ENCODE results near the gene ABCA7. TPM values are rescaled to one million over a fixed set of nuclear protein-coding genes. Genes with fewer than 3 reads are reported as not detected.

Gene ABCA7
- total RNA-seq, 2 donors from 2014 or later = 17.8 to 105 TPM

DNA sequence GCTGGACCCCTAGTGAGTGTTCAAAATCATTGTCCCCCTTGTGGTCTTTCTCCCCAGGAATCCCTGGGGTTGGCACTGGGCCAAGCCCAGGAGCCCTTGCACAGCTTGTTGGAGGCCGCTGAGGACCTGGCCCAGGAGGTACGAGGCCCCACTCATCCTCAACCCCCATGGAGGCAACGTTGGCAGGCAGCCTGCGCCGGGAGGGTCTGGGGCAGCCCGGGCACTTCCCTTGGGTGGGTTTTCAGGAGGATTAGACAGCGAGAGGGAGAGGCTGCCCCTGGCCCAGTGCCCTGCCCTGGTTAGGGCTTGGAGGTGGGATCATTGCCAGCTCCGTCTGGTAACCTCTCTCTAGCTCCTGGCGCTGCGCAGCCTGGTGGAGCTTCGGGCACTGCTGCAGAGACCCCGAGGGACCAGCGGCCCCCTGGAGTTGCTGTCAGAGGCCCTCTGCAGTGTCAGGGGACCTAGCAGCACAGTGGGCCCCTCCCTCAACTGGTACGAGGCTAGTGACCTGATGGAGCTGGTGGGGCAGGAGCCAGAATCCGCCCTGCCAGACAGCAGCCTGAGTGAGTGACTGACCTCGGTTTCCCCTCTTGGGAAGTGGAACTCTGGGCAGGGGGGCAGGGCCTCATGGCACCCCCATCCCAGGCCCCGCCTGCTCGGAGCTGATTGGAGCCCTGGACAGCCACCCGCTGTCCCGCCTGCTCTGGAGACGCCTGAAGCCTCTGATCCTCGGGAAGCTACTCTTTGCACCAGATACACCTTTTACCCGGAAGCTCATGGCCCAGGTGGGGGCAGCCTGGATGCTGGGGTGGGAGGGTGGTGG, 3.0 kb downstream of the ABCA7 start:
- Mint-ChIP-seq H3K9me3 (no peaks in the 10 kb centered on the region), H3K27ac (no peak overlapping the region), H3K36me3 (peaks cover 2 to 11% of the 10 kb centered on the region in 2 donors)
- DNase-seq (ENCODE audit: low spot score in 2 of 2) (no peak), ATAC-seq (no peak)

DNA sequence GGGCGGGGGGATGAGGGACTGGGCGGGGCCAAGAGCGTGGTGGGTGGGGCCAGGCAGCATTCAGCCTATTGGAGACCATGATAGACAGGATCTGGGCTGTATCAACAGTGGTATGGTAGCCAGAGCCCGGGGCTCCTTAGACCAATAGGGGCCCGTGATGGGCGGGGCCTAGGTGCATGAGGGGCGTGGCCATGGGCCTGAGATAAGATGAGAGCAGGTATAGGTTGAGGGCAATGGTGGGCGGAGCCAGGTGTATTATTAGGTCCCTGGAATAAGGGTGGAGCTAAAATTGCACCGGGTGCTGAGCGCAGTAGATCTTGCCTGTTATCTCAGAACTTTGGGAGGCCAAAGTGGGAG, 5.3 kb downstream of the ABCA7 start:
- DNase-seq (ENCODE audit: low spot score in 2 of 2) (peak in 1 of 2 donors; percentile 79), ATAC-seq (peak; percentile 11 to 71)
- Mint-ChIP-seq H3K36me3 (no peaks in the 10 kb centered on the region), H3K9me3 (no peaks in the 10 kb centered on the region), H3K27ac (no peak overlapping the region)

DNA sequence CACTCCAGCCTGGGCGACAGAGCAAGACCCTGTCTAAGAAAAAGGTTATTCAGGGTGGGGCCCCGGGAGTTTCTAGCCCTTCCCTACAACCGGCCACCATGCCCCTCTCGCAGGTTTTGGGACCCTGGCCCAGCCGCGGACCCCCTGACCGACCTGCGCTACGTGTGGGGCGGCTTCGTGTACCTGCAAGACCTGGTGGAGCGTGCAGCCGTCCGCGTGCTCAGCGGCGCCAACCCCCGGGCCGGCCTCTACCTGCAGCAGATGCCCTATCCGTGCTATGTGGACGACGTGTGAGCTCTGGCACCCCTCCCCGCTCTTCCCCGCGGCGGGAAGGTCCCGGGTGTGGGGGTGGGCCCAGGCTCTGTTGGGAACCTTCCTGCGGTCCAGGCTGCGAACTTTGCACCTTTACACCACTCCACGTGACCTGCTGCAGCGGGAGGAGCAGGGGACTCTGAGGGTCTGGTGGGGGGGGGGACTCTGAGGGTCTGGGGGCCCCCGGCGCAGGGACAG, 6.3 kb downstream of the ABCA7 start:
- H3K27ac Mint-ChIP-seq = no peak overlapping the region

DNA sequence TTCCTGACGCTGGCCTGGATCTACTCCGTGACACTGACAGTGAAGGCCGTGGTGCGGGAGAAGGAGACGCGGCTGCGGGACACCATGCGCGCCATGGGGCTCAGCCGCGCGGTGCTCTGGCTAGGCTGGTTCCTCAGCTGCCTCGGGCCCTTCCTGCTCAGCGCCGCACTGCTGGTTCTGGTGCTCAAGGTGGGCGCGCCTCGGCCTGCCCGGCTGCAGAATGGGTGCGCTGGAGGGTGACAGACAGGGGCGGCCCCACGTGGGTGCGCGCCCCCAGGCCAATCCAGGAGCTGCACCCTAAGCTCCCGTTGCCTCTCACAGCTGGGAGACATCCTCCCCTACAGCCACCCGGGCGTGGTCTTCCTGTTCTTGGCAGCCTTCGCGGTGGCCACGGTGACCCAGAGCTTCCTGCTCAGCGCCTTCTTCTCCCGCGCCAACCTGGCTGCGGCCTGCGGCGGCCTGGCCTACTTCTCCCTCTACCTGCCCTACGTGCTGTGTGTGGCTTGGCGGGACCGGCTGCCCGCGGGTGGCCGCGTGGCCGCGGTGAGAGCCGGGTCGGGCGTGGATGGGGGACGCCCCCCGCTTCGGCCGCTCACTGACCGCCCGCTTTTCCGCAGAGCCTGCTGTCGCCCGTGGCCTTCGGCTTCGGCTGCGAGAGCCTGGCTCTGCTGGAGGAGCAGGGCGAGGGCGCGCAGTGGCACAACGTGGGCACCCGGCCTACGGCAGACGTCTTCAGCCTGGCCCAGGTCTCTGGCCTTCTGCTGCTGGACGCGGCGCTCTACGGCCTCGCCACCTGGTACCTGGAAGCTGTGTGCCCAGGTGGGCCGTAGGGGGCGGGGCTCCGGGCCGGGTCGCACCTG, 7.2 kb downstream of the ABCA7 start:
- no peak for DNase-seq (ENCODE audit: low spot score in 2 of 2)
- Mint-ChIP-seq H3K36me3 (no peaks in the 10 kb centered on the region), H3K9me3 (no peaks in the 10 kb centered on the region), H3K27ac (no peak overlapping the region)
- no peak for ATAC-seq

More for the DNA sequence above, 6.3 kb downstream of the ABCA7 start:
- Mint-ChIP-seq H3K36me3 (no peaks in the 10 kb centered on the region), H3K9me3 (no peaks in the 10 kb centered on the region)
- DNase-seq (ENCODE audit: low spot score in 2 of 2) (no peak), ATAC-seq (no peak)

DNA sequence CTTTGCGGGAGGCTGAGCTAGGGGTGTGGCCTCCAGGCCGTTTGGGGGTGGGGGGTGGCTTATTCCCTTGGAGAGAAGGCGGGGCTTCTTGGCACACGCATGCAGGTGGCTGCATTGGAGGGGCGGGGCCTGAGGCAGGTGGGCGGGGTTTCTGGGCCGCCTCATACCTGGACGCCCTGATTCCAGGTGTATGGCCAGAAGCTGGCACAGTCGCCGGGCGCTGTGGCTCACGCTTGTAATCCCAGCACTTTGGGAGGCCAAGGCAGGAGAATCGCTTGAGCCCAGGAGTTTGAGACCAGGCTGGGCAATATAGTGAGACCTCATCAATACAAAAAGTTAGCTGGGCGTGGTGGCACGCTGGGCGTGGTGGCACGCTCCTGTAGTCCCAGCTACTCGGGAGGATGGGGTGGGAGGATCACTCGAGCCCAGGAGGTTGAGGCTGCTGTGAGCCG, 7.8 kb downstream of the ABCA7 start:
- ATAC-seq (no peak), DNase-seq (ENCODE audit: low spot score in 2 of 2) (no peak)
- Mint-ChIP-seq H3K36me3 (no peaks in the 10 kb centered on the region), H3K27ac (no peak overlapping the region), H3K9me3 (no peaks in the 10 kb centered on the region)

DNA sequence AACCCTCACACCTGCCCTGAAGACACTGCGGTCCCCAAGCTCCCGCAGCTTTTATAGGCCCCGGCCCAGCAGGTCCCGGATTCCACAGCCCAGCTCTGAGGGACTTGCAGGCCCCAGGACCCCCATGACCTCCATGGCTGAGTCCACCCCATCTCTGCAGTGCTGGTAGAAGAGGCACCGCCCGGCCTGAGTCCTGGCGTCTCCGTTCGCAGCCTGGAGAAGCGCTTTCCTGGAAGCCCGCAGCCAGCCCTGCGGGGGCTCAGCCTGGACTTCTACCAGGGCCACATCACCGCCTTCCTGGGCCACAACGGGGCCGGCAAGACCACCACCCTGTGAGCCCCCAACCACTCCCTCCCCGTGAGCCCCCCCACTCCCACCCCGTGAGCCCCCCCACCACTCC, 9.2 kb downstream of the ABCA7 start:
- Mint-ChIP-seq H3K9me3 (no peaks in the 10 kb centered on the region), H3K27ac (no peak overlapping the region)

DNA sequence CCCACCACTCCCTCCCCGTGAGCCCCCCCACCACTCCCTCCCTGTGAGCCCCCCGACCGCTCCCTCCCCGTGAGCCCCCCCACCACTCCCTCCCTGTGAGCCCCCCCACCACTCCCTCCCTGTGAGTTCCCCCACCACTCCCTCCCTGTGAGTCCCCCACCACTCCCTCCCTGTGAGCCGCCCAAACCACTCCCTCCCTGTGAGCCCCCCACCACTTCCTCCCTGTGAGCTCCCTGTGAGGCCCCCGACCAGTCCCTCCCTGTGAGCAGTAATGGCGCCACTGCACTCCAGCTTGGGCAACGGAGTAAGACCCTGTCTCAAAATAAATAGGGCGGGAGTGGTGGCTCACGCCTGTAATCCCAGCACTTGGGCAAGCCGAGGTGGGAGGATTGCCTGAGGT, 9.9 kb downstream of the ABCA7 start:
- DNase-seq (ENCODE audit: low spot score in 2 of 2) = no peak
- no peaks in the 10 kb centered on the region for H3K36me3 Mint-ChIP-seq
- no peak for ATAC-seq
- H3K9me3 Mint-ChIP-seq = no peaks in the 10 kb centered on the region
- no peak overlapping the region for H3K27ac Mint-ChIP-seq

More for the DNA sequence above, 9.2 kb downstream of the ABCA7 start:
- ATAC-seq (no peak), DNase-seq (ENCODE audit: low spot score in 2 of 2) (no peak)
- H3K36me3 Mint-ChIP-seq = no peaks in the 10 kb centered on the region

DNA sequence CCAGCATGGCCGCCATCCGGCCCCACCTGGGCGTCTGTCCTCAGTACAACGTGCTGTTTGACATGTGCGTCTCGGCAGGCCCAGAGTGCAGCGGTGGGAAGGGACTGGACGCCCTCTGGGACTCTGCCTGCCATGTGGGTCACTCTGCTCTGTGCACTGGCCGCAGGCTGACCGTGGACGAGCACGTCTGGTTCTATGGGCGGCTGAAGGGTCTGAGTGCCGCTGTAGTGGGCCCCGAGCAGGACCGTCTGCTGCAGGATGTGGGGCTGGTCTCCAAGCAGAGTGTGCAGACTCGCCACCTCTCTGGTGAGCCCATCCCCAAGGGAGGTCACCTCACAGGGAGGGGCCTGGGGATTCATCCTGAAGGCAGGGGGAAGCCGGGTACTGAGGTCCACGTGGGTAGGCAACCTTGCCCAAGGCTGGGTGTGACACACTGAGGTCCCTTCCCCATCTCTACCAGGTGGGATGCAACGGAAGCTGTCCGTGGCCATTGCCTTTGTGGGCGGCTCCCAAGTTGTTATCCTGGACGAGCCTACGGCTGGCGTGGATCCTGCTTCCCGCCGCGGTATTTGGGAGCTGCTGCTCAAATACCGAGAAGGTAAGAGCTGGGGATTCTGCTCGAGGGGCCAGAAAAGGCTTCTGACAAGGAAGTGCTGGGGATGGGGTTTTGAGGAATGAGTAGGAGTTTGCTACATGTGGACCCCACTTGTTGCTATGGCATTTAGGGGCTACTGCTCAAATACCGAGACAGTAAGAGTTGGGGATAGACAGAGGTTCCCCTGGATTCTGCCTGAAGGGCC, 11.3 kb downstream of the ABCA7 start:
- H3K27ac Mint-ChIP-seq = peak overlapping the region in 1 of 2 donors; percentile 57
- peaks cover 0 to 3% of the 10 kb centered on the region in 2 donors for H3K36me3 Mint-ChIP-seq
- DNase-seq (ENCODE audit: low spot score in 2 of 2) (no peak), ATAC-seq (peak in 1 of 2 donors; percentile 27)
- no peaks in the 10 kb centered on the region for H3K9me3 Mint-ChIP-seq

DNA sequence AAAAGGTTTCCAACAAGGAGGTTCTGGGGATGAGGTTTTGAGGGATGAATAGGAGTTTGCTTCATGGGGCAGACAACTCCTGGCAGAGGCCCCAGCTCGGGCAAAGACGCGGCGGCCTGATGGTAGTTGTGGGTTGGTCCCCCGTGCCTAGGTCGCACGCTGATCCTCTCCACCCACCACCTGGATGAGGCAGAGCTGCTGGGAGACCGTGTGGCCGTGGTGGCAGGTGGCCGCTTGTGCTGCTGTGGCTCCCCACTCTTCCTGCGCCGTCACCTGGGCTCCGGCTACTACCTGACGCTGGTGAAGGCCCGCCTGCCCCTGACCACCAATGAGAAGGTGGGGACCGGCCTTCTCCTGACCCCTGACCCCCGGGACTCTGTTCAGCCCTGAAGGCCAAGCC, 11.9 kb downstream of the ABCA7 start:
- H3K27ac Mint-ChIP-seq = peak overlapping the region in 1 of 2 donors; percentile 57
- peaks cover 0 to 3% of the 10 kb centered on the region in 2 donors for H3K9me3 Mint-ChIP-seq
- no peak for ATAC-seq
- H3K36me3 Mint-ChIP-seq = peaks cover 5 to 9% of the 10 kb centered on the region in 2 donors
- DNase-seq (ENCODE audit: low spot score in 2 of 2) = no peak

DNA sequence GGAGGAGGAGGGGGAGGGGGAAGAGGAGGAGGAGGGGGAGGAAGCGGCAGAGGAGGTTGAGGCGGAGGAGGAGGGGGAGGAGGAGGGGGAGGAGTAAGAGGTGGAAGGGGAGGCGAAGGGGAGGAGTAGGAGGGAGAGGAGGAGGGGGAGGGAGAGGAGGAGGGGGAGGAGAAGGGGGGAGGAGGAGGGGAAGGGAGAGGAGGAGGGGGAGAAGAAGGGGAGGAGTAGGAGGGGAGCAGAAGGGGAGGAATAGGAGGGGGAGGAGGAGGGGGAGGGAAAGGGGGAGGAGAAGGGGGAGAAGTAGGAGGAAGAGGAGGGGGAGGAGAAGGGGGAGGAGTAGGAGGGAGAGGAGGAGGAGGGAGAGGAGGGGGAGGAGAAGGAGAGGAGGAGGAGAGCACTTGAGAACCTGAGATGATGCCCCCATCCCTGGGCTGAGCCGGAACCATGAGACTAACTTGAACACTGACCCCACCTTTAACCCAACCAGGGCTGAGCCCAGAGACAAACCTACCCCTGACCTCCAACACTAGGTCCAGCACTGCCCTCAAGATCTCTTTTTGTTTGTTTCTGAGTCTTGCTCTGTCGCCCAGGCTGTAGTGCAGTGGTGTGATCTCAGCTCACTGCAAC, 12.6 kb downstream of the ABCA7 start:
- peaks cover 9 to 15% of the 10 kb centered on the region in 2 donors for H3K36me3 Mint-ChIP-seq
- H3K27ac Mint-ChIP-seq = peak overlapping the region in 1 of 2 donors; percentile 71
- DNase-seq (ENCODE audit: low spot score in 2 of 2) = no peak
- ATAC-seq = no peak
- H3K9me3 Mint-ChIP-seq = peaks cover 0 to 6% of the 10 kb centered on the region in 2 donors

DNA sequence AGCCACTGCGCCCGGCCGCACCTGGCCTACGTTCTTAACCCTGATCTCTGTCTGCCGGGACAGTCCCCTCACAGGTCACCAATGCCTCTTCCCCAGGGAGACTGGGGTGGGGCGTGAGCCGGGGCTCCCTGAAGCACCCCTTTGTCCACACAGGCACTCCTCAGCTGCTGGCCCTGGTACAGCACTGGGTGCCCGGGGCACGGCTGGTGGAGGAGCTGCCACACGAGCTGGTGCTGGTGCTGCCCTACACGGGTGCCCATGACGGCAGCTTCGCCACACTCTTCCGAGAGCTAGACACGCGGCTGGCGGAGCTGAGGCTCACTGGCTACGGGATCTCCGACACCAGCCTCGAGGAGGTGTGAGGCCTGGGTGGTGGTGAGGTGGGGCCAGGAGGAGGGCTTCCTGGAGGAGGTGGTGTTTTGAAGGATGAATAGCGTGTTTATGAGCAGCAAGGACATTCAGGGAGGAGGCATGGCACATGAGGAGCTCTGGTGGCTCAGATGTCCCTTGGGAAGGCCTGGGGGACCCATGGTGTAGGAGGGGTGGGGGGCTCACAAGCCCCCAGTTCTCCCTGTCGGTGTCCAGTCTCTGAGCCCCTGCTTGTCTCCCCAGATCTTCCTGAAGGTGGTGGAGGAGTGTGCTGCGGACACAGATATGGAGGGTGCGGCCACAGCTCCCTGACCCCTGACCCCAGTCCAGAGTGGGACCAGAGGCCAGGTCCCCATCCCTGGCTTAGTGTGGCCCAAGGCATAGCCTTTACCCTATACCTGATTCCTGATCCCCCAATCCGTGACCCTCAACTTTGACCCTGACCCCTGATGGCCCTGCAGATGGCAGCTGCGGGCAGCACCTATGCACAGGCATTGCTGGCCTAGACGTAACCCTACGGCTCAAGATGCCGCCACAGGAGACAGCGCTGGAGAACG, 13.5 kb downstream of the ABCA7 start:
- DNase-seq (ENCODE audit: low spot score in 2 of 2) (no peak), ATAC-seq (no peak)
- peaks cover 16 to 25% of the 10 kb centered on the region in 2 donors for H3K36me3 Mint-ChIP-seq
- H3K9me3 Mint-ChIP-seq = peaks cover 0 to 7% of the 10 kb centered on the region in 2 donors
- peak overlapping the region in 1 of 2 donors; percentile 71 for H3K27ac Mint-ChIP-seq

DNA sequence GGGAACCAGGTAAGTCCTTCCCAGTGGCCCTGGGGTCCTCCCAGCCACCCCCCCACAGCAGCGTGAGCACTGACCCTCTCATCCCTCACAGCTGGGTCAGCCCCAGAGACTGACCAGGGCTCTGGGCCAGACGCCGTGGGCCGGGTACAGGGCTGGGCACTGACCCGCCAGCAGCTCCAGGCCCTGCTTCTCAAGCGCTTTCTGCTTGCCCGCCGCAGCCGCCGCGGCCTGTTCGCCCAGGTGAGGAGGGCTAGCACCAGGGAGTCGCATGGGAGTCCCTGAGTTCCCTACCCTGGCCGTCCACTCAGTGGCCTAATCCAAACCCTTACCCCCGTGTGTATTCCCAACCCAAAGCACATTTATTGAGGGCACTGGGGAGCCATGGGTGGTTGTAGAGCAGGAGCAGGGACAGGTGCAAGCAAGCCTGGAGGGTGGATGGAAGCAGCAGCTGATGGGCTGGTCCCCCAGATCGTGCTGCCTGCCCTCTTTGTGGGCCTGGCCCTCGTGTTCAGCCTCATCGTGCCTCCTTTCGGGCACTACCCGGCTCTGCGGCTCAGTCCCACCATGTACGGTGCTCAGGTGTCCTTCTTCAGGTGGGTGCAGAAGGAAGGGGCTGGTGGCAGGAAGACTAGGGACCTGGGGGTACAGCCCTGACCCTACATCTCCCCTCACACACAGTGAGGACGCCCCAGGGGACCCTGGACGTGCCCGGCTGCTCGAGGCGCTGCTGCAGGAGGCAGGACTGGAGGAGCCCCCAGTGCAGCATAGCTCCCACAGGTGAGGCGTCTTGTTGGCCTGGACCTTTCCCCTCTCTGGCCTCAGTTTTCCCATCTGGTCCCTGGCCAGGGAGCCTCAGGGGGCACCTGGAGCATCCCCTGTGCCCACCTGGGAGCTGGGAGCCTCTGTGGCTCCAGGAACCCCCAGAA, 14.5 kb downstream of the ABCA7 start:
- no peak for DNase-seq (ENCODE audit: low spot score in 2 of 2)
- H3K27ac Mint-ChIP-seq = no peak overlapping the region
- no peak for ATAC-seq
- peaks cover 0 to 7% of the 10 kb centered on the region in 2 donors for H3K9me3 Mint-ChIP-seq
- peaks cover 16 to 26% of the 10 kb centered on the region in 2 donors for H3K36me3 Mint-ChIP-seq

DNA sequence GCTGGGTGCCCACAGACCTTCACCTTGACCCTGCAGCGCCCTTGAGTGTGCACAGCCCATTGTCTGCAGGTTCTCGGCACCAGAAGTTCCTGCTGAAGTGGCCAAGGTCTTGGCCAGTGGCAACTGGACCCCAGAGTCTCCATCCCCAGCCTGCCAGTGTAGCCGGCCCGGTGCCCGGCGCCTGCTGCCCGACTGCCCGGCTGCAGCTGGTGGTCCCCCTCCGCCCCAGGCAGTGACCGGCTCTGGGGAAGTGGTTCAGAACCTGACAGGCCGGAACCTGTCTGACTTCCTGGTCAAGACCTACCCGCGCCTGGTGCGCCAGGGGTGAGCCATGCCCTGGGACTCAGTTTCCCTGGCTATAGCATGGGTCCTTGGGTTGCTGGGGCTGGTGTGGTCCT, 15.1 kb downstream of the ABCA7 start:
- H3K9me3 Mint-ChIP-seq = peaks cover 0 to 7% of the 10 kb centered on the region in 2 donors
- peaks cover 16 to 26% of the 10 kb centered on the region in 2 donors for H3K36me3 Mint-ChIP-seq
- H3K27ac Mint-ChIP-seq = no peak overlapping the region
- DNase-seq (ENCODE audit: low spot score in 2 of 2) (no peak), ATAC-seq (no peak)

DNA sequence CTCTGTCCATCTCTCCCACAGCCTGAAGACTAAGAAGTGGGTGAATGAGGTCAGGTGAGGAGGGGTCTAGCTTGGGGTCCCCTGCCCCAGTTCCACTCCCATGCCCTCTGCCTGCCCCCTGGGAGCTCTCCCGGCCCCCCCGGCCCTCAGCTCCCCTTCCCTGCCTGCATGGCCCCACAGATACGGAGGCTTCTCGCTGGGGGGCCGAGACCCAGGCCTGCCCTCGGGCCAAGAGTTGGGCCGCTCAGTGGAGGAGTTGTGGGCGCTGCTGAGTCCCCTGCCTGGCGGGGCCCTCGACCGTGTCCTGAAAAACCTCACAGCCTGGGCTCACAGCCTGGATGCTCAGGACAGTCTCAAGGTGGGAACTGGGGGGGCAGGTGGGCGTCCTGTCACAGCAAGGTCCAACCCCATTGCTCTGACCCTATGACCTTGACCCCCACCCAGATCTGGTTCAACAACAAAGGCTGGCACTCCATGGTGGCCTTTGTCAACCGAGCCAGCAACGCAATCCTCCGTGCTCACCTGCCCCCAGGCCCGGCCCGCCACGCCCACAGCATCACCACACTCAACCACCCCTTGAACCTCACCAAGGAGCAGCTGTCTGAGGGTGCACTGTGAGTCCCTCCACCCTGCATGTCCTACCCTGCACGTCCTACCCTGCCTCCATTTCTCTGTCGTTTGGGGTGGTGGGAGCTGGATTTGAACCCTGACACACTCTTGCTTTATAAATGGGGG, 16.1 kb downstream of the ABCA7 start:
- Mint-ChIP-seq H3K27ac (no peak overlapping the region), H3K36me3 (peaks cover 16 to 26% of the 10 kb centered on the region in 2 donors), H3K9me3 (peaks cover 0 to 7% of the 10 kb centered on the region in 2 donors)
- no peak for ATAC-seq
- no peak for DNase-seq (ENCODE audit: low spot score in 2 of 2)
